Astrocyte of the cerebellum (primary cell): ENCODE results near the gene PROKR2.

Experiments used
- DNase-seq: peaks from one replicate; pipeline ENCODE4 v3.0.0-alpha.2; 2011; ENCODE audit warnings: low read depth
- H3K4me3 ChIP-seq: 2 replicates; pipeline ENCODE4 v1.5.1; 2011; ENCODE audit warnings: mild to moderate bottlenecking, low read depth, low read length, moderate library complexity
- CTCF ChIP-seq: IDR thresholded peaks from 2 replicates; pipeline ENCODE4 v1.5.1; 2012; ENCODE audit warnings: low read length, low read depth, moderate library complexity, mild to moderate bottlenecking; ENCODE audit errors: missing control alignments
- in situ Hi-C: cut with HindIII; loops from 2 replicates; pipeline ENCODE4 v1.10.0; 2017; ENCODE audit warnings: low sequenced_read_pairs

Gene PROKR2

GRCh38 chr20:5356941-5357340, 40.2 kb upstream of the PROKR2 start:
- in situ Hi-C loops: no loop called here
- no peak overlapping the region for H3K4me3 ChIP-seq
- no peak for DNase-seq

GRCh38 chr20:5354901-5355300, 38.1 kb upstream of the PROKR2 start:
- no peak for DNase-seq
- in situ Hi-C loops: no loop called here
- no peak overlapping the region for H3K4me3 ChIP-seq
- TF ChIP-seq CTCF: no peak

More at GRCh38 chr20:5356941-5357340, 40.2 kb upstream of the PROKR2 start:
- TF ChIP-seq CTCF: no peak

- no peak for DNase-seq
Measured at GRCh38 chr20:5353624-5354496, 37.1 kb upstream of the PROKR2 start.

GRCh38 chr20:5349448-5349847, 32.7 kb upstream of the PROKR2 start:
- in situ Hi-C loops: no loop called here
- DNase-seq: no peak
- H3K4me3 ChIP-seq: no peak overlapping the region
- TF ChIP-seq CTCF: no peak

More at GRCh38 chr20:5353624-5354496, 37.1 kb upstream of the PROKR2 start:
- TF ChIP-seq CTCF: no peak
- in situ Hi-C loops: no loop called here
- H3K4me3 ChIP-seq: no peak overlapping the region

GRCh38 chr20:5342021-5342420, 25.3 kb upstream of the PROKR2 start:
- in situ Hi-C loops: no loop called here
- no peak overlapping the region for H3K4me3 ChIP-seq
- no peak for TF ChIP-seq CTCF
- DNase-seq: no peak

- H3K4me3 ChIP-seq: no peak overlapping the region
- DNase-seq: no peak
- TF ChIP-seq CTCF: no peak
- in situ Hi-C loops: no loop called here
Measured at GRCh38 chr20:5331340-5331739, 14.6 kb upstream of the PROKR2 start.
